GM21619 (cell line): ENCODE measurements around the gene JMJD6.
"Not testable (repeated sequence)": the region's sequence is repeated elsewhere in the genome, so short reads cannot be mapped to it uniquely, and the experiment has no call there.

Experiments used
- ATAC-seq: cut with Tn5 transposase; IDR thresholded peaks from one replicate; pipeline ENCODE4 v1.9.1; 2021; ENCODE audit not compliant: unreplicated experiment

The JMJD6 gene

DNA sequence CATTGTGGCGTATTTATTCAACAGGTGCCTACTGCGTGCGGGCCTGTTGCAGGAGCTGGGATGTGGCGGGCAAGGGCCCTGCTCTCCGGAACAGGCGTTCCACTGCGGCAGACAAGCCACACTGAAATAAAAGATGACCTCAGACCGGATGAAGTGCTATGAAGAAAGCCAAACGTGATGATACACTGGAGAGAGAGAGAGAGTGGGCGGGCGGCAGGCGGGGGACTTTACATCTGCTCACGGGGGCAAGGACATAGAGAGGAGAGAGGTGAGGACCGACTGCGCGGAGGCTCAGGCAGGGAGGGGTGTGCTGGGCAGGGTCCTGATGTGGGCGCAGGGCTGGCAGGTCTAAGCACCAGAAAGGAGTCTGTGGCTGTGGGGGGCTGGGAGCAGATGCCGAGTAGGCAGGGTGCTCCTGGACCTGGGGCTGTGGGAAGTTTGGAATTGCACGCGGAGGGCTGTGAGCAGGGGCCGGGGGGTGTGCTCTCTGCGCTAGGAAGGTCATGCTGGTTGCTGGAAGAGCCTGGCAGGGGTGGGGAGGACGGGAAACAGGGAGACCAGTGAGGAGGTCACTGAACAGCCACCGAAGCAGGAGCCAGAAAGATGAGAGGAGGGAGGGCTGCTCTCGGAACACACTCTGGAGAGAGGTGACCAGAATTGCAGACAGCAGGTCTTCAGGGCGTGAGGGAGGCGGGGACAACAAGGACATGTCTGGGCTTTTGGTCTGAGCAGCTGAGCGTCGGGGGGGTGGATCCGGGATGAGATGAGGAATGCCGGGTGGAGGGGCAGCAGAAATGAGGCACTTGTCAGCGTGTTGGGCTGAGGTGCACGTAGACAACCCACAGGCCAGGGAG, 25.6 kb downstream of the JMJD6 start:
- ATAC-seq, result no peak

DNA sequence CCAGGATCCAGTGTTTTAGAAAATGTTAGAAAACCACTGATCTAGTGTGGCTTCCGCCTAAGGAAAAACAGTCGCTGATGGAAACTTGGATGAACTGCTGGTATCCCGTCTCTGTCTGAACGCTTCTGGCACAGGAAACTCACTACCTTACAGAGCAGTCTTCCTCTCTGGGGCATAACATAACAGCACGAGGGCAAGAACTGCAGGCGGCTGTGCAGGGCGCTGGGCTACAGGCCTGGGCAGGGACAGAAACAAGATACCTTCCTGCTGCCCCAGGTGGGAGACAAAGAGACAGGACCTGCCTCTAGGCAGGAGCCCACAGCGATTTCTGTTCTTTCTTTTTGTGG, 26.2 kb downstream of the JMJD6 start:
- ATAC-seq, result no peak

DNA sequence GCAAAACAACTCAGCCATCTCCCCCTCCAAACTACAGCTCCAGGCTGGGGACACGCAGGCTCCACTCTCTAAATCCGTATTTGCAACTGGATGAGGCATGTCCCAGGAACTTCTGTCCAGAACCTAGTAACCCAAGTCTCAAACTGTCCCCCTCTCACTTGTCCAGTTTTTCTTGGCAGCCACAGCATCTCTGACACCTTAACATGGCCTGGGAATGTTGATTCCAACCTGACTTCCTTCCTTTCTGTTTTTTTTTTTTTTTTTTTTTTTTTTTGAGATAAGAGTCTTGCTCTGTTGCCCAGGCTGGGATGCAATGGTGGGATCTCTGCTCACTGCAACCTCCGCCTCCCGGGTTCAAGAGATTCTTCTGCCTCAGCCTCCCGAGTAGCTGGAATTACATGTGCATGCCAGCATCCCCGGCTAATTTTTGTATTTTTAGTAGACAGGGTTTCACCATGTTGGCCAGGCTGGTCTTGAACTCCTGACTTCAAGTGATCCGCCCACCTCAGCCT, 27.9 kb downstream of the JMJD6 start:
- not testable (repeated sequence) for ATAC-seq

DNA sequence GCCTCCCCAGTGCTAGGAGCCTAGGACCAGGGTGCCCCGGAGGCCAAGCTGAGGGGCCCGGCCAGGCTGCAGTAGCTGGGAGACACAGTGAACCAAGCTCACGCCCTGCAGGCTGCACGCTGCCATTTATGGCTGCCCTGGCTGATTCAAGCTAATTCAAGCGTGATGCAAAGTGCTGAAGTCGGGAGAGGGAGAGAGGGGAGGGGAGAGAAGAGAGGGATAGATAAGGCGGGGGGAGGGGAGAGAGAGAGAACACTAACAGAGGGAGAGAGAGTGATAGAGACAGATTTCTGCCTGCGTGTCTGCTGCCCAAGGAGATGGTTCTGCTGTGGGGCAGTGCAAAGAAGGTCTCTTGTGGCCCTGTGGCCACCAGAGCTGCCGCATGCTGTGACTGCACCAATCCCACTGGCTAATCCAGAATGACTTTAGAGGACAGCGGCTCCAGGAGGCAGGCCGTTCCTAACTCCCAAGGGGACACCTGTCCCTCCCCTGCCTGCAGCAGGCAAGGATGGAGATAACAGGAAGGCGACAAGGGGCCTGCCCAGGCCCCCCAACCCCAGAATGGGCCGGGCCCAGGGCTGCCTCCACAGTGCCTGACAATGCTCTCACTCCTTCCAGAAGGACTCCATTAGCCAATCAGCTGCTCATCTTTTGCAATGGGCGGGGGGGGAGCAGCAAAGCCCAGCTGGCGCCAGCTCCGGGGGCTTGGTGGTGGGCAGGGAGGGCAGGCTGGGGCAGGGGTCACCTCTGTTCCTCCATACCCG, 28.5 kb downstream of the JMJD6 start:
- no peak for ATAC-seq

DNA sequence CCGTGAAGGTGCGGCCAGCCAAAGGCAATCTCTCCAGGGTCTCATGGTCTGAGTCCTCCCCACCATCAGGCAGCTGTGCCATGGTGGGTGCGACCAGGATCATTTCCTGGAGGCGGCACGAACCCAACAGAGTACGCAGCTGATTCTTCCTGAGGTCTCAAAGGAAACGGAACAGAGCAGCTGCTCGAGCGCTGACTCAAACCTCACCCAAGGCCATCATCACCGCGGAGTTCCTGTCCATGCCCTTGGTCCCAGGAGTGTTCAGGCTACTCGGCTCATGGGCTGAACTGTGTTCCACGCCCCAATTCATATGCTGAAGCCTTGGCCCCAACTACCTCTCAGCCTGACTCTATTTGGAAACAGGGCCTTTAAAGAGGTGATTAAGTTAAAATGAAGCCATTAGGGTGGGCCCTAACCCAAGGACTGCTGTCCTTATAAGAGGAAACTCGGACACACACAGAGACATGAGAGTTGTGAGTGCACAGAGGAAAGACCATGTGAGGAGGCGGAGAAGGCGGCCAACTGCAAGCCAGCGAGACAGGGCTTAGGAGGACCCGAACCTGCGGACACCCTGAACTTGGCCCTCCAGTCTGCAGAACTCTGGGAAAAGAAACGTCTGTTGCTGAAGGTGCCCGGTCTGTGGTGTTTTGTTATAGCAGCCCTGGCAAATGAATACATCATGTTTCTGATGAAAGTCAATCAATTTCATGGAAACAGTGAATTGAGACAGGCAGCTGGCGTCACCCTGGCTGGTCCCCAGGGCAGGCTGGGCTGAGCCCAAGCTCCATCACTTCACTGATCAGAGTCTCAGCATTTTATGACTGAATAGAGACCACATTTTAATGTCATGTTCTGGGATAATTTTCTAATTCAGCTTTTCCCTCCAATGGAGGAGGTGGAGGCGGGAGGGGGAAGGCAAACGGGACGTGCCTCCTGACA, 29.4 kb downstream of the JMJD6 start:
- peak; percentile 86 for ATAC-seq

DNA sequence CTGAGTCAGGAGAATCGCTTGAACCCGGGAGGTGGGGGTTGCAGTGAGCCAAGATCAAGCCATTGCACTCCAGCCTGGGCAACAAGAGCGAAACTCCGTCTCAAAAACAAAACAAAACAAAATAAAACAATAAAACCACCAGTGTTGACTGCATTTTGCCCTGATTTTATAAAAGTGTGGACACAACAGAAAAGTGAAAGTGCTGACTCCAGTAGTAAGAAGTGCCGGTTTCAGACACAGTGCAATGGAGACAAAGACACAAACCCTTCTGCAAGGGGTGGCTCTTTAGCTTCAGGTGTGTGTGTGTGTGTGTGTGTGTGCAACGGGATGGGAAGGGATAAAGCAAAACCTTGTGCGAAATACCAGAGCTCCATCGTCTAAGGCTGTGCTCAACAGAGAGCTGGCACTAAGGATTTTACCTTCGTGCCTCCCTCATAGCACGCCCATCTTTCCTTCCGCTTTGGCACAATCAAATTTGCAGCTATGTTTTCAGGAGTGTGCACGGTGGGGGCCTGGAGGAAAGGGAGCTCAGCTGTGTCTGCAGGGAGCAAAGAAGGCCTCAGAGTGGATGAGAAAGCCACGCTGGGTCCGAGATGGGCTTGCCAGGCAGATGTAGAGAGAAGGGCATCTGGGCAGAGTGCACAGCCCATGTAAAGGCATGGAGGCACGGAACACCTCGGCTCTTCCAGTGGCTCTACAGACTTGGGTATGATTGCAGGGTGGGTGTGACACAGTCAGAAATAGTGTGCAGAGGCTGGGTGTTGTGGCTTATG, 31.2 kb downstream of the JMJD6 start:
- ATAC-seq, result no peak

DNA sequence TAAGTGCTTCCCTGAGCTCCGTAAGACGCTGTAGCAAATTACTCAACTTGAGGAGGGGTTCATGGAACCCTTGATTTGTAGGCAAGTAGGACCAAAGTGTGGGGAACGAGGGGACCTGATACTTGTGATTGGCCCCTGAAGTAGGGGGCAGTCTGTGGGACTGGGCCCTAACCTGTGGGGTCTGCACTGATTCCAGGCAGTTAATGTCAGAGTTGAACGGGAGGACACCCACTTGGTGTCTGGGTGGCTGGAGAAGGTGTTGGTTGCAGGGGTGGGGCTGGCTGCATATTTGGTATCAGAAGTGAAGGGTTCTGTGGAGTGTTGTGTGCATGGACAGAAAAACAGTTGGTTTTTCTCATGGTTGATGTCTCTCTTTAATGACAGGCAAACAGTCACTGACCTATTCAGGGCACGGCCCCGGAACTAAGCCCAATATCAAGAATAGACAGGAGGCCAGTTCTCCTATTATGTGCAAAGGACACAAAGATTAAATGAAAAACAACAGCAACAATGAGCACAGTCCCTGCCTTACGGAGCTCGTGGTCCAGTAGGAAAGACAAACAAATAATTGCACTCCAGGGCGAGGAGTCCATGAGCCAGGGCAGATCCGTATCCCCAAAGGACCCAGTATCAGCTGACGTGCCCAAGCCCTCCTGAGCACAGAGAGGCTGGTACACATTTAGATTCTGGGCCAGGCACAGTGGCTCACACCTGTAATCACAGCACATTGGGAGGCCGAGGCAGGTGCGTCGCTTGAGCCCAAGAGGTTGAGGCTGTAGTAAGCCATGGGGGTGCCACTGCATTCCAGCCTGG, 34.8 kb downstream of the JMJD6 start:
- no peak for ATAC-seq

DNA sequence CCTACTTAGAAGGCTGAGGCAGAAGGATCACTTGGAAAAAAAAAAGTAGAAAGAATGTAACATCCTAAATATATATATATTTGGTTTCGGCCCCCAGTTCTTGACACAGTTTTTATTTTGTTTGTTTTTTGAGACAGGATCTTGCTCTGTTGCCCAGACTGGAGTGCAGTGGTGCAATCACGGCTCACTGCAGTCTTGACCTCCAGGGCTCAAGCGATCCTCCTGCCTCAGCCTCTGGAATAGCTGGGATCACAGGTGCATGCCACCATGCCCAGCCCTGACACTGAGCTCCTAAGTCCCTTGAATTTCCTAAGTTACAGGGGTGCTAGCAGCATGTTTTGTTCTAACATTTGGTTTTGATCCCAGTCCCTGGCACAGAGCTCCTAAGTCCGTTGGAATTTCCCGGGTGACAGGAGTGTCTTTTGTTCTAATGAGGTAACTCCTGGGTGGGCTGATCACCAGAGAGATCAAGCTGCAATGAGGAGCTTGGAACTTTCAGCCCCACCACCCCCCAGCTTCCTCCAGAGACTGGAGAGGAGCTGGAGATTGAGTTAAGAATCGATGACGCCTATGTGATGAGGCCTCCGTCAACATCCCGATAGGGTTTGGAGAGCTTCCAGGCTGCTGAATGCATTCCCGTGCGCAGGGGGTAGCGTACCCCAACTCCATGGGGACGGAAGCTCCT, 35.7 kb downstream of the JMJD6 start:
- no peak for ATAC-seq

DNA sequence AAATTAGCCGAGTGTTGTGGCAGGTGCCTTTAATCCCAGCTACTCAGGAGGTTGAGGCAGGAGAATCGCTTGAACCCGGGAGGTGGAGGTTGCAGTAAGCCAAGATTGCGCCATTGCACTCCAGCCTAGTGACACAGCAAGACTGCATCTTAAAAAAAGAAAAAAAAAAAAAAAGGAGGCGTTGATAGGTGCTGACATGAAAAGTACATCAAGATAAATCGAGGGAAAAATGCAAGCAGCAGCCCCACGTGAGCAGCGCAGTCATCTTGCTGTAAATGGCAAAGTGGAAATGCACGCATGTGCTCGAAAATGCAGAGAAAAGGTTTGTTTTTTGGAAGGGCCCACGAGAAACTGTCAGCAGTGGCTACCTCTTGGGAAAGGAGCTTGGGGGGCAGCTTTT, 36.5 kb downstream of the JMJD6 start:
- ATAC-seq, result no peak

DNA sequence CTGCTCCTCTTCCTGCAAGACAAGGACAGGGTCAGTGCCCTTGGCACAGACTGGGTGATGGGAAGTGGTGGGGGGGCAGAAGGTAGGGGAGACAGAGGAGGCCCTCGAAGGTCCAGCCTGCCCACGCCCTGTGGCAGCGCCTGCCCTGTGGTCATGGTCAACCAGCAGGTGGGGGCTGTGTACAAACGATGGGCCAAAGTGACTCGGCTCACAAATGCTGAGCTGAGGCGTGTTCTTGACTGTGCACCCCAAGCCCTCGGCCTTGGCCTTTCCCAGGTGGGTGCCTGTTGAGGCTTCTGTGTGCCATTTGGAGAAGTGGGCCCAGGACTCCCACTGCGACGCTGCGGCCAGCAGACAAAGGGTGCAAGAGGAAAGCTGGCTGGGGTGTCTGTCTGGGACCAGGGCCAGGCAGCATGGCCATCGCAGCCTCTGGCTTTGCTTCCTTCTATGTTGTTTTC, 38.2 kb downstream of the JMJD6 start:
- ATAC-seq, result no peak

DNA sequence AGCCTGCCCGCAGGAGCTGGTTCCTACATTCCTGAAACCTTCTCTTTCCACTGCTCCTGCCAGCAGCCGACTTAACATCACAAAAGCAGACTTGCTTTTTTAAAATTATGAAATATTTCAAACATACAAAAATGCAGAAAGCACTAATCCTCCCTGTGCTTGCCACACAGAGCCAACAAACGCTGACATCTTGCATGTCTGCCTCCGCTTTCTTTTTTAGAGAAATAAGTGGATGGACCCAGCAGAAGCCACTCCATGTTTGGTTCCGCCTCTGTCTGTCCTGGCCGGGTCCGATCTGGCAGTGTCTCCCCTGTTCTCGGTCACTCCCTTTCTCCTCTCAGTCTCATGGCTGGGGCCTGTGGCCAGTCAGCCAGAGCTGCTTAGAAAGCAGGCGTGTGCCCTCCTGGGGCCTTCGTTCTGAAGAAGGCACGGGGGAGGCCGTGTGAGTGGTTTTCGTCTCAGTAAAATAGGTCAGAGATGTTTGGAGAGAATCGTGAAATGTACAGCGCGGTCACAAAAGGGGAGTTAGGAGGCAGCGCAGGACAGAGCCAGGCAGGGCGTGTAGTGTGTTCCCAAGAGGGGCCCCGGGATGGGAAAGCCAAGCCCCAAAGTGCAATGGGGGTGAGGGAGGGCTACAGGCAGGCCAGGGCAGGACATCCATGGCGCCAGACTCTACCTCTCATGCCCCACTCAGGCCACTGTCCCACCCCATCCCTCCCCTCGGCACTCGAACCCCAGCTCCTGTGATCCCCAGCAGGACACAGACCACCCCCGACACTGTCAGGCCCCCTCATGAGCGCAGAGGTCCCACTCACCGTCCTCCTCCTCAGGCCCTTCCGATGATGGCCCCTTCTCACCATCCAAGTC, 38.9 kb downstream of the JMJD6 start:
- no peak for ATAC-seq

DNA sequence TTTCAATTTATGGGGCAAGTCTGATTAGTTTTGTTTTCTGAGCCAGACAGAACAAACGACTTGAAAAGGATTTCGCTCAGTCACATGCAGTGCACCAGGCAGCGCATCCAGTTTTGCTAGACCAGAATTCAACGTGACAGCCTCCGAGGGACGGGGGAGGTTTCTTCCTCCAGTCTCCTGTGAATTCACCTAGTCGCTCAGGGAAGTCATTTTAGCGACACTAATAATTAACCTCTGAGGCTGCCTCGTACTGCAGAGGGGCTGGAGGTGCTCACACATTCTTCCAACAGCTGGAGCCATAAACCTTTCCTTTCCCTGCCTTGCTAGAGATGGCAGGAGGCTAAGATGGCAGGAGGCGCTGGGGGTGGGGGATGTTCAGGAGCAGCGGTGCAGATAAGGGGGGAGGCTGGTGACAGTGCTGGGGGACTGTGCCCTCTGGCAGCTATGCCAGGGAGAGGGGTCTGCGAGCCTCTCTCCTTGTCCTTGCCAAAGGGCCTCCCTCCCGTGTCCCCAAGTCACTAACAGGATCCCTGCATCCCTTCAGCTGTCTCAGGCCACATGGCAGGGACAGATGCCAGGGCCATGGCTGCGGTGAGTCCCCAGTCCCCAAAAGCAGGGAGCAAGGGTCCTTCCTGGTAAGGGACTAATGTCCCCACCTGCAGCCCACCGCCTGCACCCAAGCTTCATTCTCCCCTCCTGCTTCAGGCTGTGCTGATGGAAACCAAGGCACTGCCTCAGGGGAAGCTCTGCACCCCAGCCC, 39.7 kb downstream of the JMJD6 start:
- no peak for ATAC-seq

DNA sequence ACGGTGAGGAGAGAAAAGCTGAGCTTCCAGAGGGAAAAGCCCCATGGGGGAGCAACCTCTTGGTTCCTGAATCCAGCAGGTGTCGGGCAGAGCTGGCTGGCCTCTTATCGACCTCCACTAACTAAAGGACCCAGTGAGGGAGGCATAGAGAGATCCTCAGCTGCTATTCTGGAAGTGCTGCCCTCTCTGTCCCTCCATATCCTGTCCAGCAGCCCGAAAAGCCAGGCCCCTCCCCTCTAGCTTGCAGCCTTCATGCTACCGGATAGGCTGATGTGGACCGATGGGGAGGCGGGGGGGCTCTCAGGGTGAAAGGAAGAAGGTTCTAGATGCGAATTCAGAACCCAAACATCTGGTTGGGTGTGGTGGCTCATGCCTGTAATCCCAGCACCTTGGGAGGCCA, 40.6 kb downstream of the JMJD6 start:
- ATAC-seq, result no peak

DNA sequence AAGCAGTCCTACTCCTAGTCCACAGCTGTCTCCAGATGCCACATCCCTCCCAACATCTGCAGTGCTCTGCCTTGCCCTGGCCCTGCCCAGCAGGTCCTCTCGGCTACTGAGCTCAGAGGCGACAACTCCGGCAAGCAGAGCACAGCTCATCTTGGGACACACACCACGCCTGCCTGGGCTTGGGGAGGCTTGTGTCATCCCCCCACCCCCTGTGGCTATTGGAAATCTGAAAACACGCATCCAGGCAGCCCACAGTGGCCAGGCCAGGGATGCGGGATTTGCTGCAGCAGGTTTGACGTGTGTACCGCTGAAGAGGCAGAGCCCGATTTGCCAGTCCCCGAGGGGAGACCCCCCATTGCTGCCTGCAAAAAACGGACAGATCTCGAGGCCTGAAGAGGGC, 41.0 kb downstream of the JMJD6 start:
- ATAC-seq, result no peak

DNA sequence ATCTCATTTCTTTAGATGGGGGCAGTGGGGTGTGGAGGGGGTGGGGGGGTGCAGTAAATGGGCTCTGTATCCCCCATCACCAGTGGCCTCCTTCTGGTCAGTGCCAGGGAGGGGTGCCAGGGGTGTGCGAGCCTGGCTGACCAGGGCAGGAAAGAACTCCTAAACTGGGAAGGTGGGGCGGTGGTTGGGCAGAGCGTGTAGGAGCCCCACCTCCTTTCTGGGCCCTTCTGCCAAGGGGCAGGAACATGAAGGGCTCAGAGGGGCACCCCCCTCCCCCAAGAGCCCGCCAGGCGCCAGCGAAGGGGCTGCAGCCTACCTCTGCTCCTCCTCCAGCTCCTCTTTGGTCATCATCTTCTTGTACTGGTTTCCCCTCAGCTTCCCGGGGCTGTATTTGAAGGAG, 41.6 kb downstream of the JMJD6 start:
- no peak for ATAC-seq

DNA sequence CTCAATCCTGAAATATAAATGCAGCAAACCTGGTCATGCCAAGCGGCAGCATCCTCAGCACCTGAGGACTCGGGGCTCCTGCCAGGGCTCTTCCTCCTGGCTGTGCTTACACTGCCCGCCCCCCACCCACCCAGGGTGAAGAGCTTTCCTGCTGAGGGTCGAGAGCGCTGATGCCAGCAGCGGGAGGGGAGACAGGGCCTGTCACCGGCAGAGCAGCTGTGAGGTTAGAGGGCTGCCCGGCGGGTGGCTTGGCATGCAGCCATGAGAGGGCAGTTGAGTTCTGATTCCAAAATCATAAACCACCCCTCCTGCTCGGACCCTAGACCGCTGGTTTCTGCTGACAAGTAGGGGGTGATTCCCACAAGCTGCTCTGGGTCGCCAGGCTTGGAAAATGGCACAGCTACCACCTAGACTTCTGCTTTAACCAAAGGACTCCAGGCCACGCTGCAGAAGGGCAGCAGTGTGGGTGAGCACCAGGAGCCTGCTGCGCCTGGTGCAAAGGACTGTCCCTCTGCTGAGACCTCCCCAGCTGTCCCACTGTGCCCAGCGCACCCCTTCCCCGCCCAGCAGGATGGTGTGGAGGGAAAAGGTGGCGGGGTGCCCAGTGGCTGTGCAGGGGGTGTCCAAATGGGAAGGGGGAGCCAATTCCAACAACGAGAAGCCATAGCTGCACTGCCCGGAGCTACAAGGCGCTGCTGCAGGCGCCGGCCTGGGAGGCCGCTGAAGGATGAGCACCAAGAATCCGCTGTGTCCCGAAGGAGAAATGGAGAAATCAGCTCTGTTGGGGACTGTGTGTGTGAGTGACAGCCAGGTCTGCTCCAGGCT, 42.3 kb downstream of the JMJD6 start:
- no peak for ATAC-seq
